Esophagus muscularis mucosa (tissue), 4 donors: ENCODE results near the gene CXCR6.

Experiments
- EP300 ChIP-seq: sonication (generic); formaldehyde crosslinking; IDR thresholded peaks from one replicate; pipeline ENCODE4 v1.6.1; 2017; ENCODE audit warnings: antibody characterized with exemption
- POLR2A ChIP-seq: fragments of 450-650 bp; IDR thresholded peaks from one replicate; pipeline ENCODE4 v1.6.1; 2017; ENCODE audit warnings: antibody characterized with exemption, moderate library complexity, mild to moderate bottlenecking, low read depth
- TF ChIP-seq, protein P1 (sequence below), 3 experiments: fragments of 200-600 bp in 2 of 3; fragments of 450-650 bp in 1 of 3; sonication (generic) in 2 of 3; IDR thresholded peaks; one replicate each; pipeline ENCODE4 v1.5.1; 2017 to 2019; ENCODE audit warnings: antibody characterized with exemption in 3 of 3, mild to moderate bottlenecking in 2 of 3, moderate library complexity in 1 of 3

DNA sequence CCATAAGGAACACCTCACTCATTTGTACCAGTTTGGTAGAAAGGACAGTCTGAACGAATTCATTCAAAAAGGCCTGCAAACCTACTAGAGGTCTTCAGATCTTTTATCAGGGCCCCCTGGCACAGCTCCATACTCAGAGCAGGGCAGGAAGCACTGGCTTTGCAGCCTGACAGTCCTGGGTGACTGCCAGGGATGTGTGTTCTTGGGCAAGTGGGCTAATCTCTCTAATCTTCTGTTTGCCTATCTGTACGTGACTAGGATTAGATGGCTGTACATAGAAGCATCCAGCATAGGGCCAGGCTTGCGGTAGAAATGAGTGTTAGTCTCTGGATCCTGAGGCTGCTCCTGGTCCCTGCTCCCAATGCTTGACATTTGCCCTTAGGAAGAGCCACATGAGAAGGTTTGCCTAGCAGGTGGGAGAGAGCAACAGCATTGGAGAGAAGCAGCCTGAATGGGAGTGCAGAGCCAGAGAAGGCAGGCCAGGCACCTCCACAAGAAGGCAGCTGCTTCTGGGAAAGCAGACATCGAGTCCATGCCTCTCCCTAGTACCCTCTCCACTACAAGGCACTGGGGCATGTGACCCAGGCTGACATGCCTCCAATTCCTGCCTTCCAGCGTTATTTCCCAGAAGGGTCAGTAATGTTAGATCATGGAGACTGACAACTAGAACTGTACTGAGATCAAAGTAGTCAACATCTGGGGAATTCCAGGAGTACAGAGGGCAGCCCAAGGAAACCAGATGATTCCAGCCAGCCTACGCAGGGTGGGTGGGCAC lies 1.0 kb upstream of the CXCR6 start:
- TF ChIP-seq POLR2A (no peak), EP300 (no peak)
- TF ChIP-seq, protein P1, sequence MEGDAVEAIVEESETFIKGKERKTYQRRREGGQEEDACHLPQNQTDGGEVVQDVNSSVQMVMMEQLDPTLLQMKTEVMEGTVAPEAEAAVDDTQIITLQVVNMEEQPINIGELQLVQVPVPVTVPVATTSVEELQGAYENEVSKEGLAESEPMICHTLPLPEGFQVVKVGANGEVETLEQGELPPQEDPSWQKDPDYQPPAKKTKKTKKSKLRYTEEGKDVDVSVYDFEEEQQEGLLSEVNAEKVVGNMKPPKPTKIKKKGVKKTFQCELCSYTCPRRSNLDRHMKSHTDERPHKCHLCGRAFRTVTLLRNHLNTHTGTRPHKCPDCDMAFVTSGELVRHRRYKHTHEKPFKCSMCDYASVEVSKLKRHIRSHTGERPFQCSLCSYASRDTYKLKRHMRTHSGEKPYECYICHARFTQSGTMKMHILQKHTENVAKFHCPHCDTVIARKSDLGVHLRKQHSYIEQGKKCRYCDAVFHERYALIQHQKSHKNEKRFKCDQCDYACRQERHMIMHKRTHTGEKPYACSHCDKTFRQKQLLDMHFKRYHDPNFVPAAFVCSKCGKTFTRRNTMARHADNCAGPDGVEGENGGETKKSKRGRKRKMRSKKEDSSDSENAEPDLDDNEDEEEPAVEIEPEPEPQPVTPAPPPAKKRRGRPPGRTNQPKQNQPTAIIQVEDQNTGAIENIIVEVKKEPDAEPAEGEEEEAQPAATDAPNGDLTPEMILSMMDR (IDR thresholded peaks at IDR 0.05), result no peak
